ENCODE measurements around the gene CLDND2. TPM values are rescaled to one million over a fixed set of nuclear protein-coding genes. Genes with fewer than 3 reads are reported as not detected.

Gene CLDND2
- total and polyA plus RNA-seq, 10 of the 15 experiments (the other 5 are each of a cell fraction or from before 2014, with no cell fraction given): 0.24 to 7.1 (median 1.8) TPM; not detected in 1

DNA sequence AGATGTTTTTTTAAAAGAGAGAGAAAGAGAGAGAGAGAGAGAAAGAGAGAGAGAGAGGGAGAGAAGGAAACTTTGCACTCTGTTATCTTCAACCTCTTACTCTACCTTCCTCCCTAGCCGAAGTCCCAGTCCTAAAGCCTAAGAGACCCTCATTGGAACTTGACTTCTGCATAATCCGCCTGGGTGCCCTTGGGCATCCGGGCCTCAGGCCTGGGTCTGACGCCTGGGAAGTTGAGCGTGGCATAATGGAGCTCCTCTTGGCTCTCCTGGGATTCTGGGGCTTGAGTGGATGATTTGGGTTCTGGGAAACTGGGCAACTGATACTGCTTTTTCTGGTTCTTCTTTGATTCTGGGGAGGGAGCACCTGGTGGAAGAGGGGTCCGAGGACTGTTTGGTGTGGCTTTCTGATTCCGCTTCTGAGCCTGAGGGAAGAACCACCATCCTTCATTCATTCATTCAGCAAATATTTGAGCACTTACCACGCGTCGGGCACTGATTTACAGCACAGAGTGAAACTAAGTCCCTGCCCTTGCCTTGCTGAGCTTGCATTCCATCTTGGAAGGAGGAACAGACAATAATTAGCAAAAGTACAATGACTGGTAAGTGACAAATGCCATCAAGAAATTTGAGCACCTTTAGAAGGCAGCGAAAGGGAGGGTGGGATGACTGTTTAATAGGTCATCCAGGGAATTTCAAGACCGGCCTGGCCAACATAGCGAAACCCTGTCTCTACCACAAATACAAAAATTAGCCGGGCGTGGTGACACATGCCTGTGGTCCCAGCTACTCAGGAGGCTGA lies 42.3 kb upstream of the CLDND2 start:
- POLR2A ChIA-PET: no interaction called here
- intact Hi-C loops (cut with micrococcal nuclease; ENCODE audit: unreplicated experiment): no loop called here
- no peak for FAIRE-seq
- Histone ChIP-seq H3K36me3 (ENCODE audit: control insufficient read depth in 2 of 2, insufficient read depth in 2 of 2, low read length in 1 of 2) (no peaks in the 10 kb centered on the region), H3K4me1 (ENCODE audit: control insufficient read depth, insufficient read depth, low read length) (peaks cover 15% of the 10 kb centered on the region), H2AFZ (ENCODE audit: control insufficient read depth, low read depth, low read length) (no peak overlapping the region), H3K4me3 (no peak overlapping the region), H3K27me3 (replicated peaks in 1 of 2; ENCODE audit: control insufficient read depth in 2 of 2, insufficient read depth in 2 of 2, low read length in 1 of 2) (no peaks in the 10 kb centered on the region), H3K4me2 (ENCODE audit: control insufficient read depth, insufficient read depth) (no peak overlapping the region), H3K27ac (ENCODE audit: control insufficient read depth, insufficient read depth) (no peak overlapping the region), H3K79me2 (ENCODE audit: control insufficient read depth, insufficient read depth, low read length) (no peaks in the 10 kb centered on the region), H3K9me3 (replicated peaks; ENCODE audit: control insufficient read depth, insufficient read depth, low read length) (no peaks in the 10 kb centered on the region), H3K9ac (ENCODE audit: control insufficient read depth, insufficient read depth, low read length) (no peak overlapping the region), H4K20me1 (ENCODE audit: control insufficient read depth, insufficient read depth) (no peaks in the 10 kb centered on the region)
- RAD21 ChIA-PET (ENCODE audit: unreplicated experiment): interaction anchor here (1.1 kb wide), 1 partner anchor 73 kb away, joined by 3 read pairs; no protein-coding TSS in a partner anchor
- WGBS (ENCODE audit: insufficient coverage, insufficient replicate concordance, low lambda C conversion rate, missing lambda C conversion rate): 82% methylated on average over 15 of the region's 15 CpGs
- no peak for ATAC-seq
- no peak for DNase-seq (ENCODE audit: low read depth, low spot score)
- SMC1A ChIA-PET (ENCODE audit: uncharacterized antibody, unreplicated experiment): no interaction called here
- CTCF ChIA-PET: interaction anchor here (1.0 to 5.7 kb wide), 2 partner anchors 13 to 71 kb away, joined by 3 to 47 read pairs; partner anchors contain the start of gene VSIG10L
- BruUV-seq (replicated peaks): no TSS peak
- TF ChIP-seq NFYB (IDR thresholded peaks at IDR 0.05; ENCODE audit: insufficient read depth, low read depth, low read length) (no peak), BRCA1 (IDR thresholded peaks at IDR 0.05; ENCODE audit: low read depth, low read length) (no peak), SMAD1 (IDR thresholded peaks at IDR 0.05; ENCODE audit: low read depth, partially characterized antibody) (no peak), POLR2A (IDR thresholded peaks at IDR 0.05; ENCODE audit: low read depth, low read length) (no peak), MXI1 (IDR thresholded peaks at IDR 0.05; ENCODE audit: low read depth, low read length) (no peak)
- TF ChIP-seq, protein P1, sequence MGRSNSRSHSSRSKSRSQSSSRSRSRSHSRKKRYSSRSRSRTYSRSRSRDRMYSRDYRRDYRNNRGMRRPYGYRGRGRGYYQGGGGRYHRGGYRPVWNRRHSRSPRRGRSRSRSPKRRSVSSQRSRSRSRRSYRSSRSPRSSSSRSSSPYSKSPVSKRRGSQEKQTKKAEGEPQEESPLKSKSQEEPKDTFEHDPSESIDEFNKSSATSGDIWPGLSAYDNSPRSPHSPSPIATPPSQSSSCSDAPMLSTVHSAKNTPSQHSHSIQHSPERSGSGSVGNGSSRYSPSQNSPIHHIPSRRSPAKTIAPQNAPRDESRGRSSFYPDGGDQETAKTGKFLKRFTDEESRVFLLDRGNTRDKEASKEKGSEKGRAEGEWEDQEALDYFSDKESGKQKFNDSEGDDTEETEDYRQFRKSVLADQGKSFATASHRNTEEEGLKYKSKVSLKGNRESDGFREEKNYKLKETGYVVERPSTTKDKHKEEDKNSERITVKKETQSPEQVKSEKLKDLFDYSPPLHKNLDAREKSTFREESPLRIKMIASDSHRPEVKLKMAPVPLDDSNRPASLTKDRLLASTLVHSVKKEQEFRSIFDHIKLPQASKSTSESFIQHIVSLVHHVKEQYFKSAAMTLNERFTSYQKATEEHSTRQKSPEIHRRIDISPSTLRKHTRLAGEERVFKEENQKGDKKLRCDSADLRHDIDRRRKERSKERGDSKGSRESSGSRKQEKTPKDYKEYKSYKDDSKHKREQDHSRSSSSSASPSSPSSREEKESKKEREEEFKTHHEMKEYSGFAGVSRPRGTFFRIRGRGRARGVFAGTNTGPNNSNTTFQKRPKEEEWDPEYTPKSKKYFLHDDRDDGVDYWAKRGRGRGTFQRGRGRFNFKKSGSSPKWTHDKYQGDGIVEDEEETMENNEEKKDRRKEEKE (IDR thresholded peaks at IDR 0.05): no peak
- TF ChIP-seq, protein P2, sequence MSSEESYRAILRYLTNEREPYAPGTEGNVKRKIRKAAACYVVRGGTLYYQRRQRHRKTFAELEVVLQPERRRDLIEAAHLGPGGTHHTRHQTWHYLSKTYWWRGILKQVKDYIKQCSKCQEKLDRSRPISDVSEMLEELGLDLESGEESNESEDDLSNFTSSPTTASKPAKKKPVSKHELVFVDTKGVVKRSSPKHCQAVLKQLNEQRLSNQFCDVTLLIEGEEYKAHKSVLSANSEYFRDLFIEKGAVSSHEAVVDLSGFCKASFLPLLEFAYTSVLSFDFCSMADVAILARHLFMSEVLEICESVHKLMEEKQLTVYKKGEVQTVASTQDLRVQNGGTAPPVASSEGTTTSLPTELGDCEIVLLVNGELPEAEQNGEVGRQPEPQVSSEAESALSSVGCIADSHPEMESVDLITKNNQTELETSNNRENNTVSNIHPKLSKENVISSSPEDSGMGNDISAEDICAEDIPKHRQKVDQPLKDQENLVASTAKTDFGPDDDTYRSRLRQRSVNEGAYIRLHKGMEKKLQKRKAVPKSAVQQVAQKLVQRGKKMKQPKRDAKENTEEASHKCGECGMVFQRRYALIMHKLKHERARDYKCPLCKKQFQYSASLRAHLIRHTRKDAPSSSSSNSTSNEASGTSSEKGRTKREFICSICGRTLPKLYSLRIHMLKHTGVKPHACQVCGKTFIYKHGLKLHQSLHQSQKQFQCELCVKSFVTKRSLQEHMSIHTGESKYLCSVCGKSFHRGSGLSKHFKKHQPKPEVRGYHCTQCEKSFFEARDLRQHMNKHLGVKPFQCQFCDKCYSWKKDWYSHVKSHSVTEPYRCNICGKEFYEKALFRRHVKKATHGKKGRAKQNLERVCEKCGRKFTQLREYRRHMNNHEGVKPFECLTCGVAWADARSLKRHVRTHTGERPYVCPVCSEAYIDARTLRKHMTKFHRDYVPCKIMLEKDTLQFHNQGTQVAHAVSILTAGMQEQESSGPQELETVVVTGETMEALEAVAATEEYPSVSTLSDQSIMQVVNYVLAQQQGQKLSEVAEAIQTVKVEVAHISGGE (CRISPR knock-in tag; IDR thresholded peaks at IDR 0.05): no peak
- in situ Hi-C loops (cut with MboI): no loop called here
